ENCODE results near the gene NFASC. TPM values are rescaled to one million over a fixed set of nuclear protein-coding genes. Genes with fewer than 3 reads are reported as not detected.

NFASC gene
- polyA plus RNA-seq, 3 donors, result 2.1 to 9.6 (median 2.2) TPM

- WGBS, 3 donors, result 88 to 95% (median 94%) methylated on average over 10 of the region's 10 CpGs
- H3K27ac ChIP-seq (ENCODE audit: low read depth, low read length), result no peak overlapping the region
Observed at GRCh38 chr1:204968135-204968534, 97.5 kb downstream of the NFASC start.

GRCh38 chr1:204968951-204969350, 98.3 kb downstream of the NFASC start:
- 71 to 82% (median 79%) methylated on average over 16 of the region's 16 CpGs for WGBS, 3 donors
- no peak overlapping the region for H3K27ac ChIP-seq (ENCODE audit: low read depth, low read length)

- 73 to 88% (median 74%) methylated on average over 2 of the region's 2 CpGs for WGBS, 3 donors
- H3K27ac ChIP-seq (ENCODE audit: low read depth, low read length), result no peak overlapping the region
Observed at GRCh38 chr1:204970937-204971336, 100.3 kb downstream of the NFASC start.

- WGBS, 3 donors, result 26 to 45% (median 44%) methylated on average over 12 of the region's 12 CpGs
- no peak overlapping the region for H3K27ac ChIP-seq (ENCODE audit: low read depth, low read length)
Observed at GRCh38 chr1:204971517-204972336, 101.1 kb downstream of the NFASC start.

- H3K27ac ChIP-seq (ENCODE audit: low read depth, low read length), result no peak overlapping the region
- 65 to 91% (median 88%) methylated on average over 1 of the region's 1 CpG for WGBS, 3 donors
Observed at GRCh38 chr1:204972426-204972825, 101.8 kb downstream of the NFASC start.

GRCh38 chr1:204973449-204973848, 102.8 kb downstream of the NFASC start:
- 52 to 69% (median 58%) methylated on average over 6 of the region's 6 CpGs for WGBS, 3 donors

GRCh38 chr1:204974327-204974726, 103.7 kb downstream of the NFASC start:
- 52 to 75% (median 73%) methylated on average over 2 of the region's 2 CpGs for WGBS, 3 donors
- H3K27ac ChIP-seq (ENCODE audit: low read depth, low read length), result no peak overlapping the region

More at GRCh38 chr1:204973449-204973848, 102.8 kb downstream of the NFASC start:
- no peak overlapping the region for H3K27ac ChIP-seq (ENCODE audit: low read depth, low read length)

- 55 to 79% (median 74%) methylated on average over 12 of the region's 12 CpGs for WGBS, 3 donors
- no peak overlapping the region for H3K27ac ChIP-seq (ENCODE audit: low read depth, low read length)
Observed at GRCh38 chr1:204975021-204975420, 104.4 kb downstream of the NFASC start.

GRCh38 chr1:204975568-204976235, 105.0 kb downstream of the NFASC start:
- 51 to 54% (median 51%) methylated on average over 8 of the region's 8 CpGs for WGBS, 3 donors

GRCh38 chr1:204976646-204977045, 106.0 kb downstream of the NFASC start:
- H3K27ac ChIP-seq (ENCODE audit: low read depth, low read length), result no peak overlapping the region
- WGBS, 3 donors, result 90 to 94% (median 92%) methylated on average over 13 of the region's 13 CpGs

More at GRCh38 chr1:204975568-204976235, 105.0 kb downstream of the NFASC start:
- no peak overlapping the region for H3K27ac ChIP-seq (ENCODE audit: low read depth, low read length)

GRCh38 chr1:204977318-204977717, 106.7 kb downstream of the NFASC start:
- WGBS, 3 donors, result 58 to 74% (median 63%) methylated on average over 8 of the region's 8 CpGs
- H3K27ac ChIP-seq (ENCODE audit: low read depth, low read length), result no peak overlapping the region

GRCh38 chr1:204978782-204979181, 108.1 kb downstream of the NFASC start:
- H3K27ac ChIP-seq (ENCODE audit: low read depth, low read length), result no peak overlapping the region
- WGBS, 3 donors, result 90 to 95% (median 92%) methylated on average over 14 of the region's 14 CpGs

- H3K27ac ChIP-seq (ENCODE audit: low read depth, low read length), result no peak overlapping the region
- 89 to 96% (median 96%) methylated on average over 18 of the region's 18 CpGs for WGBS, 3 donors
Observed at GRCh38 chr1:204979306-204979705, 108.6 kb downstream of the NFASC start.

GRCh38 chr1:204979891-204980649, 109.4 kb downstream of the NFASC start:
- 78 to 97% (median 95%) methylated on average over 10 of the region's 10 CpGs for WGBS, 3 donors
- H3K27ac ChIP-seq (ENCODE audit: low read depth, low read length), result no peak overlapping the region

- H3K27ac ChIP-seq (ENCODE audit: low read depth, low read length), result no peak overlapping the region
- WGBS, 3 donors, result 47 to 60% (median 51%) methylated on average over 3 of the region's 3 CpGs
Observed at GRCh38 chr1:204980840-204981405, 110.3 kb downstream of the NFASC start.

- WGBS, 3 donors, result 42 to 69% (median 43%) methylated on average over 11 of the region's 11 CpGs
- H3K27ac ChIP-seq (ENCODE audit: low read depth, low read length), result no peak overlapping the region
Observed at GRCh38 chr1:204983136-204983535, 112.5 kb downstream of the NFASC start.

GRCh38 chr1:204983881-204984280, 113.2 kb downstream of the NFASC start:
- WGBS, 3 donors, result 85 to 97% (median 97%) methylated on average over 10 of the region's 10 CpGs
- no peak overlapping the region for H3K27ac ChIP-seq (ENCODE audit: low read depth, low read length)

GRCh38 chr1:204984499-204984898, 113.8 kb downstream of the NFASC start:
- WGBS, 3 donors, result 76 to 87% (median 85%) methylated on average over 8 of the region's 8 CpGs
- H3K27ac ChIP-seq (ENCODE audit: low read depth, low read length), result no peak overlapping the region

- WGBS, 3 donors, result 76 to 92% (median 82%) methylated on average over 17 of the region's 17 CpGs
Observed at GRCh38 chr1:204986181-204986580, 115.5 kb downstream of the NFASC start.

More at GRCh38 chr1:204986181-204986580, 115.5 kb downstream of the NFASC start:
- H3K27ac ChIP-seq (ENCODE audit: low read depth, low read length), result no peak overlapping the region
